Tibial nerve (tissue), 4 donors: ENCODE measurements around the gene HOMER2.

Experiments
- EP300 ChIP-seq, 2 donors: sonication (generic); formaldehyde crosslinking; IDR thresholded peaks; one replicate each; pipeline ENCODE4 v1.6.1; 2017; ENCODE audit warnings: antibody characterized with exemption in 2 of 2, mild to moderate bottlenecking in 1 of 2
- POLR2A ChIP-seq, 2 donors: fragments of 450-650 bp; IDR thresholded peaks; one replicate each; pipeline ENCODE4 v1.6.1; 2017; ENCODE audit warnings: antibody characterized with exemption in 2 of 2, mild to moderate bottlenecking in 2 of 2, moderate library complexity in 2 of 2
- TF ChIP-seq, protein P1 (sequence below), 5 experiments: fragments of 200-600 bp in 3 of 5; fragments of 450-650 bp in 2 of 5; sonication (generic) in 3 of 5; IDR thresholded peaks; one replicate each; pipeline ENCODE4 v1.5.1; 2016 to 2019; ENCODE audit warnings: antibody characterized with exemption in 5 of 5, mild to moderate bottlenecking in 3 of 5, moderate library complexity in 2 of 5

DNA sequence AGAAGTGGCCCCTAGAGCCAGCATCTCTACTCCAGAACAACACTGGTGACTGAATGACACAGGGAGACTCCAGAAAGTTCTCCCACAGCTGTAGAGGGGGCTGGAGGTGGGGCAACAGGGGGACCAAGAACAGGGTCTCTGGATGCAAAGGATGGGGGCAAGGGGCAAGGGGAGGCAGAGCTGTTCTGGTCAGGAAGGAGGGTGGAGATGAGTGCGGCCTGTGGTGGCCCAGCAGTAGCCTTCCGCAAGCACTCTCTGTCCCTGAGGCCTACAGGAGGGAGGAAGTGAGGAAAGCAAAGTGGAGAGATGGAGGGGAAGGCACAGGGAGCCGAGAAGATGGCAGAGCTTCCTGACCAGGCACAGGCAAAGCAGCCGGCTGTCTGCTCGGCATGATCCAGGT is 56.5 kb downstream of the HOMER2 start:
- TF ChIP-seq, protein P1, sequence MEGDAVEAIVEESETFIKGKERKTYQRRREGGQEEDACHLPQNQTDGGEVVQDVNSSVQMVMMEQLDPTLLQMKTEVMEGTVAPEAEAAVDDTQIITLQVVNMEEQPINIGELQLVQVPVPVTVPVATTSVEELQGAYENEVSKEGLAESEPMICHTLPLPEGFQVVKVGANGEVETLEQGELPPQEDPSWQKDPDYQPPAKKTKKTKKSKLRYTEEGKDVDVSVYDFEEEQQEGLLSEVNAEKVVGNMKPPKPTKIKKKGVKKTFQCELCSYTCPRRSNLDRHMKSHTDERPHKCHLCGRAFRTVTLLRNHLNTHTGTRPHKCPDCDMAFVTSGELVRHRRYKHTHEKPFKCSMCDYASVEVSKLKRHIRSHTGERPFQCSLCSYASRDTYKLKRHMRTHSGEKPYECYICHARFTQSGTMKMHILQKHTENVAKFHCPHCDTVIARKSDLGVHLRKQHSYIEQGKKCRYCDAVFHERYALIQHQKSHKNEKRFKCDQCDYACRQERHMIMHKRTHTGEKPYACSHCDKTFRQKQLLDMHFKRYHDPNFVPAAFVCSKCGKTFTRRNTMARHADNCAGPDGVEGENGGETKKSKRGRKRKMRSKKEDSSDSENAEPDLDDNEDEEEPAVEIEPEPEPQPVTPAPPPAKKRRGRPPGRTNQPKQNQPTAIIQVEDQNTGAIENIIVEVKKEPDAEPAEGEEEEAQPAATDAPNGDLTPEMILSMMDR (IDR thresholded peaks at IDR 0.05) = no peak
- TF ChIP-seq POLR2A (IDR thresholded peaks at IDR 0.05) = no peak
- no peak for TF ChIP-seq EP300 (IDR thresholded peaks at IDR 0.05)
